ENCODE data around the gene LPIN3.

The LPIN3 gene

DNA sequence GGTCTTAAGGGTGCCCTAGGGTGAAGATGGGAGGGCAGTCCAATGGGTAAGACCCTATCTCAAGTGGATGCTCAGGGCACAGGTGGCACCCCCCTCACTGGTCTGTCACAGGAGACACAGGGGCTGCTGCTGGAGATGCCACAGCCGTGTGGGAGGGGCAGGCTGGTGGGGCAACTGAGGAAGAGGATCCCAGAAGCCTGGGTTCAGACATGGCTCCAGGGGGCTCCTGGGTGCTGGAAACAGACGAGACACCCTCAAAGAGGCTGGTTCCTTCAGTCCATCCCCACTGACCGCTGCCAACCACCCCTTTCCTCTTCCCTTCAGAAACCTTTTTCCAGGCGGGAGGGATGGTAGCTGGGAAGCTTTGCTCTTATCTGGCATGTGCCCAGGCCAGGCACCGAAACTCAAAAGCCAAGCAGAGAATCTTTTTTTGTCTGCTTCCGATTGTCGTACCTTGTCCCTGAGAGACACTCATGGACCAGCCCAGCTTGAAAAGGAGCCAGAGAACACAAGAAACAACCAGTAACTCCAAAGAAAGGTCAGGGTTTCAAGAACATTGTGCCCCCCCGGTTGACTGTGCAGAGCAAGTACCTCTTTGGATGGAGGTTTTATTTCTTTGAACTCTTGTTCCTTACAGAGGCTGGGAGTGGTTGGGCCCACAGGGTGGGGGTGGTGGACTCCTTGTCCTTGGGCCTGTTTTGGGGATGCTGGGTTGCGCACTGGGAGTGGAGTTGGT, 54.5 kb downstream of the LPIN3 start:
- DNase-seq: no peak

- DNase-seq: peak; percentile 26
Measured at GRCh38 chr20:41395667-41396664, 55.3 kb downstream of the LPIN3 start.

DNA sequence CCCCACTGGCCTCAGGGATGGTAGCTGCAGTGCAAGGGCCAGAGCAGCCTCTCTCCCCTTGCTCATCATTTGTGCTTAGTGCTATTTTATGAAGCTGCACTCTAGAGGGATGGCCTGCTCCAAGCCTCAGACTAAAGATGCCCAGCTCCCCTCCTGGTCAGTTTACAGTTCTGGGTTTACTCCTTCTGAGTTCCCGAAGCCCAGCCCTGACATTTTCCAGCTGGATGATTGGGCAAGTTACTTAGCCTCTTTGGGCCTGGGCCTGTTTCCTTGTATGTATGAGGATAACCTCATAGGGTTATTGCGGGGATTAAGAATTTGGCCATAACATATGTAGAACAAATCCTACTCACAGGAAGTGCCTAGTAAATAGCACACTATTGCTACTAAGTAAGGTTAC, 57.8 kb downstream of the LPIN3 start:
- no peak for DNase-seq

DNA sequence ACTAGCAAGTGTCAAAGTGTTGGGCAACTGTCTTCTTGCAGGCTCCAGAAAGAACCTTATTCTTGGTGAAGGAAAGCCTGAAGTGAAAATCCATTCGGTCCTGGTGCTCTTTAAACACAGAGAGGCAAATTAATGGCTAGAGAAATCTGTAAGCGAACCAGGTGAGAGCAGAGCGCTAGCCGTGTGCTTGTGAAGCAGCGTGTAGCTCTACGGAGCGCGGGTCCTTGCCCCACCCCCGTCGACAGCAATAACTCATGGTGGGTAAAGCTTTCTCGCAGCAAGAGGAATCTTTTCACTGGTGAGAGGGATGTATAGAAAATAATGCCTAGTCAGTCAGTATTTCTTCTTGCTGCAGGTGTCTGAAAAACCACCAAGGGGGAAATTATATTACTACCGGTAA, 63.0 kb downstream of the LPIN3 start:
- no peak for DNase-seq

DNA sequence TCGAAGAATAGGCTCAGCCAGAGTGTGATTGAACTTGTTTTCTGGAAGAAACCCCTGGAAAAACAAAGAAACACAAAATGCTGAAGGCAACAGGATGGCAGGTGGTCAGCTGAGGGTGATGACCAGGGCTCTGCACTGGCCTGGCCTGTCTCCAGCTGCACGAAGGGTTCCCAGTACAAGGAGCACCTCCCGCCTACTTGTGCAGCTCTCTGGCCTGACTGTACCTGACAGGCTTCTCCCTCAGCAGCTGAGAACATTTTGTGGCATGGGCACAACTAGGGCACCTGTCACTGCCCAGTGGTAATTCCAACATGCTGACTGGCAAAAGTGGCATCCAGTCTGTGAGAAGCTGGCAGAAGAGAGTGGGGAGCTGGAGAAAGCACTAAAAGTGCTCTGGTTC, 64.8 kb downstream of the LPIN3 start:
- no peak for DNase-seq

DNA sequence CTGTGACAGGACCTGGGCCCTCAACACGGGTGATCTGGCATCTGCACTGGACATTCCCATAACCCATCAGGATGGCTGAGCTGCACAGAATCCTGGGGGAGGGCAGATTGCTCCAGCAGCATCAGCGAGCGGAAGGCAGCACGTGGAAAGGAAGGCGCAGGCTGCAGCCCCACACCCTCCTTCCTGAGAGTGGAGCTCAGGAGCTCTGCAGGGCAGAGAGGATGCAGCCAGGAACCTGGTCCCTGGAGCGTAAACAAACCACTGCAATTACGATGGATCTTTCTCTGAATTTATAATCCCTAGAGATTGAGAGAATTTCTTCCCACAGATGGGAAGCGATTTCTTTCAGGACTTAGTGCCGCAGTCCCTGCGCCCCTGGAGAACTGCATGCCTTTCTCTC, 65.7 kb downstream of the LPIN3 start:
- DNase-seq: no peak

GRCh38 chr20:41406896-41407444, 66.3 kb downstream of the LPIN3 start:
- DNase-seq: no peak

DNA sequence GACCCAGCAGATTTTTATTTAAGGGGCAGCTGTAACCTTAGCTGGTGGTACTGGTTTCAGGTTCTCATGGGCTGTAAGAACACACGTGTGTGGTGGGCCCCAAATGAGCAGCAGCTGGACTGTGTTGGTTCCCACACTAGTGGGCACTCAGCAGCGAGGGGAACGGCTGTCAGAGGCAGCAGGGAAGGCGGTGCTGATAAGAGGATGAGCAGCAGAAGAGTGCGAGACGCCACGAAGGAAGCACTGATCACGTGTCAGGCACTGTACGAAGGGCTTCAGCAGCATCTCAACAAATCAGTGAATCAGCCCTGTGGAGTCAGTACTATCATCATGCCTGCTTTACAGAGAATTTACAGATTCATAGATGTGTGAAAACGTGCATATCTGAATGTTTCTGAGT, 67.0 kb downstream of the LPIN3 start:
- DNase-seq: no peak

- DNase-seq: no peak
Measured at GRCh38 chr20:41408156-41408794, 67.7 kb downstream of the LPIN3 start.

DNA sequence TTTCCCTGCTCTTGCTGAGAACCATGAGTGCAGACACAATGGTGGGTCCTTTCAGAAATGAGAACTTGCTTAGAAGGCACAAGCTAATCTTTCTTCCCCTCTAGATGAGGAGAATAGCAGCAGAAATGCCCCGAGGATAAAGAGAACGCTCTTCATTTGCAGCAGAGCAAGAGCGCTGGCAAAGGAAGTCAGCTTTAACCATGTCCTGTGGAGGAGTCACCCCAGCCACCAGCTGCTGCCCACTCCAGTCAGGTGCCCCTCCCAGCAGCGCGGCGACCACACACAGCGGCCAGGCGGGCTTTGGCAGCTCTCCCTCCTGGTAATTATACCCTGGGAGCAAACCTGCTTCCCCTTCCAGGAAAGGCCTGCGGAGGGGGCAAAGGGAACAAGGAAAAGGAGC, 68.4 kb downstream of the LPIN3 start:
- DNase-seq: peak; percentile 84
